GM19438 (cell line): ENCODE results near the gene MGAT3.

ENCODE experiments used
- ATAC-seq: cut with Tn5 transposase; IDR thresholded peaks from one replicate; pipeline ENCODE4 v1.9.1; 2021; ENCODE audit warnings: low read depth; ENCODE audit not compliant: unreplicated experiment

Gene MGAT3

DNA sequence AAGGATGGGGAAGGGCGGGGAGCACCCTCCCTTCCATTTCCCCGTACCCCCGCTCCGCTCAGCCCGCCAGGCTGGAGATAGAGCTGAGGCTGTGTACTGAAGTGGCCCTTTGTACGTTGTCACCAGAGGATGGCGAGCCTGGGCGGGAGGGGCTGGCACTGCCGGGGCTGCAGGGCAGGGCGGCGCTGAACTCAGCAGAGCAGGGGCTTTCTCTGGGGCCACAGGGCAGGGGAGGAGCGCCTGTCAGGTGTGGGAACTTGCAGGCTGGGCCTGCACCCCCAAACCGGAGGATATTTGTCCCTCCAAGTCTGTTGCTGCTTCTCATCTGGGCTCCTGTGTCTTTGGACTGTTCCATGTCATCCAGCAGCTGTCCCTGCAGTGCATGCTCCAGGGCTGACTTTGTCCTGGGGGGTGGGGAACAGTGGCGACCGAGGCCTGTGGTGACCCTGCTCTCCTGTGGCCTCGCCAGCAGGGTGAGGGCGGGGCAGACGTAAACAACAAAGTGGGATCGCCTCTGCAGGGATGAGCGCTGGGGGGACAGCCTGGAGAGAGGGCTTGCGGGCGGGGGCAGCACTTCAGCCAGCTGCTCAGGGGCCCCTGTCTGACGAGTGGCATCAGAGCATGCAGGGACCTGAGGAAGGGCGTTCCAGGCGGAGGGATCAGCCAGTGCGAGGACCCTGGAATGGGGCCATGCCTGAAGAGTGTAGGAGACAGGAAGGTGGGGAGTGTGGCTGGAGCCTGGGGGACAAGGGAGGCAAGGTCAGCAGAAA is 13.1 kb downstream of the MGAT3 start:
- no peak for ATAC-seq

- ATAC-seq = no peak
Observed at GRCh38 chr22:39470451-39471291, 13.9 kb downstream of the MGAT3 start.

- ATAC-seq = peak; percentile 55
Observed at GRCh38 chr22:39471381-39472141, 14.7 kb downstream of the MGAT3 start.

- ATAC-seq = no peak
Observed at GRCh38 chr22:39472570-39473556, 16.1 kb downstream of the MGAT3 start.

- no peak for ATAC-seq
Observed at GRCh38 chr22:39473851-39474250, 17.0 kb downstream of the MGAT3 start.

- no peak for ATAC-seq
Observed at GRCh38 chr22:39474351-39475111, 17.7 kb downstream of the MGAT3 start.

- no peak for ATAC-seq
Observed at GRCh38 chr22:39475337-39475736, 18.5 kb downstream of the MGAT3 start.

- ATAC-seq = no peak
Observed at GRCh38 chr22:39475902-39476301, 19.1 kb downstream of the MGAT3 start.

DNA sequence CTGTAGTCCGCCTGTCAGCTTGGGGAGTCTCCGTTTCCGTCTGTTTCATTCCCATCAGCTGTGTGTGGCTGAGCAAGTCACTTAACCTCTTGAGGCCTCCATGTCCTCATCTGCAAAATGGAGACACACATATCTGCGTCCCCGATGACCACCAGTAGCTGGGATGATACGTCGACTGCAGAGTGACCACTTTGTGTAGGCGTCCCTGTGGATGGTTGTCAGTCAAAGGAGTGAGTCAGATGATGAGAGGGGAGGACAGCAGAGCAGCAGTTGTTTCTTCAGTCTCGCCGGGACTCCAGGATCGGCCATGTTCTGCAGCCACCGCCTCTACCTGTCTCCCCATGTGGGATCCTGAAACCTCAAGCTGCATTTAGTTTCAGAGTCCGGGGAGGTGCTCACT is 19.9 kb downstream of the MGAT3 start:
- ATAC-seq = no peak

DNA sequence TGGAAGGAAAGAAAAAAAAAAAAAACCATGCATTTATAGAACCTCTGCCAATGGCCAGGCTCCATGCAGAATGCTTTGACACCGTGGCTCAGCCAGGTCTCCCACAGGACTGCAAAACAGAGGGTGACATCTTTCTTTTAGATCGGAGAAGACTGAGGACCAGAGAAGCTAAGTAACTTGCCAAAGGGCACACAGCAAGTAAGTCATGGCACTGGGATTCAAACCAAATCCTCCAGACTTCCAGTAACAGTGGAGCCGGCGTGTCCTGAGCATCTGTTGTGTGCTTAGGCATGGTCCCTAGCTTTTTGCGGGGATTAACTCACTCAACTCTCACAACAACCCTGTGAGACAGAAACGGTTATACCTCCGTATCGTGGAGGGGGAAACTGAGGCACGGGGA is 20.7 kb downstream of the MGAT3 start:
- no peak for ATAC-seq

GRCh38 chr22:39478441-39478850 is 21.6 kb downstream of the MGAT3 start:
- ATAC-seq = no peak

- ATAC-seq = no peak
Observed at GRCh38 chr22:39479254-39479653, 22.4 kb downstream of the MGAT3 start.

DNA sequence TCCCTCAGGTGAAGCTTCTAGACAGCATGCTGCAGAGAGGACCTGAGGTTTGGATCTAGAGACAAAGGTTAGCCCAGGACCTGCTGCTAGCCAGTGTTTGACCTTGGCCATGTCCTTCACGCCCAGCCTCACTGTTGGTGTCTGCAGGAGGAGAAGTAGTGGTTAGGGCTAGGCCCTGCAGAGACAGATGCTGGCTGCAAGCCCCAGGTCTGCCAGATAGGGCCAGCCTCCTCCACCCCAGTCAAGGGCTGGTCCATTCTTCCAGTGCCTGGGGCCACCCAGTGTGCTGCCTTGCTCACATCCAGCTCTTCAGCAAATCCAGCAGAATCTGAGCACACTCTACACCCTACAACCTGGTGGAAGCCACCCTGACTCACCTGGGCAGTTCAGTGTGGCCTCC is 23.7 kb downstream of the MGAT3 start:
- no peak for ATAC-seq

- no peak for ATAC-seq
Observed at GRCh38 chr22:39481054-39481453, 24.2 kb downstream of the MGAT3 start.

- ATAC-seq = no peak
Observed at GRCh38 chr22:39481595-39481994, 24.8 kb downstream of the MGAT3 start.

DNA sequence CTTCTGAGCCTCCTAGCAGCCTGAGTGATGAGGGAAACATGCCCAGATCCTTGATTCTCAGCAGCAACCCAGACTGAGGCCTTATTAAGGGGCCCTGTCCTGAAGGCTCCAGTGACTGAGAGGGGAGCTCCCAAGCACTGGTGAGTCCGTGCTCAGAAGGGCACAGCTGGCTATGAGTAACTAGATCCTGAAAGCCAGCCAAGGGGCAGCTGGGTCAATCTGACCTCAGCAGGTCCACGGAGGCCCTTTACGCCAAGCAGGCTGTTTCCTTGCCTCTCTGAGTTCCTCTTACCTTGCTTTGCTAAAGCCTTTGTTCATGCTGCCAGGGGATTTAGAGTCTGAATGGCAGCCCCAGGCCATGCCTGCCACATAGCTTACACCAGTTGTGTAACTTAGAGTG is 26.0 kb downstream of the MGAT3 start:
- no peak for ATAC-seq

DNA sequence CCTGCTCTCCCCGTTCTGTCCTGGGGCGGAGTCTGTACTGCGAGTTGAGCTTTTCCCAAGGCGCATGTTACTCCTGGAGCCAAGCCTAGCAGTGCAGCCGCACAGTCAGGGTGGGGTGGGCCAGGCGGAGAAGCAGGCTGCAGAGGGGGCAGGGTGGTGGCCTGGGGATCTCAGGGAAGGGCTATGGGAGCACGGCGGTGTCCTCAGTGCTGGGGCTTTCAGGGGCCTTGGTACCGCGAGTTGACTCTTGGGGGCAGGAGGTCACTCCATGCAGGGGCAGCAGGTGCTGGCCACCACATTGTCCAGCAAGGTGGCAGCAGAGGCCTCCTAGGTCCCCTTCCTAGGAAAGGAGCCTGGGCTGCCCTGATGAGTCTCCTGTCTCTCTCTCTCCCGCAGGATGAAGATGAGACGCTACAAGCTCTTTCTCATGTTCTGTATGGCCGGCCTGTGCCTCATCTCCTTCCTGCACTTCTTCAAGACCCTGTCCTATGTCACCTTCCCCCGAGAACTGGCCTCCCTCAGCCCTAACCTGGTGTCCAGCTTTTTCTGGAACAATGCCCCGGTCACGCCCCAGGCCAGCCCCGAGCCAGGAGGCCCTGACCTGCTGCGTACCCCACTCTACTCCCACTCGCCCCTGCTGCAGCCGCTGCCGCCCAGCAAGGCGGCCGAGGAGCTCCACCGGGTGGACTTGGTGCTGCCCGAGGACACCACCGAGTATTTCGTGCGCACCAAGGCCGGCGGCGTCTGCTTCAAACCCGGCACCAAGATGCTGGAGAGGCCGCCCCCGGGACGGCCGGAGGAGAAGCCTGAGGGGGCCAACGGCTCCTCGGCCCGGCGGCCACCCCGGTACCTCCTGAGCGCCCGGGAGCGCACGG is 30.4 kb downstream of the MGAT3 start:
- ATAC-seq = no peak

DNA sequence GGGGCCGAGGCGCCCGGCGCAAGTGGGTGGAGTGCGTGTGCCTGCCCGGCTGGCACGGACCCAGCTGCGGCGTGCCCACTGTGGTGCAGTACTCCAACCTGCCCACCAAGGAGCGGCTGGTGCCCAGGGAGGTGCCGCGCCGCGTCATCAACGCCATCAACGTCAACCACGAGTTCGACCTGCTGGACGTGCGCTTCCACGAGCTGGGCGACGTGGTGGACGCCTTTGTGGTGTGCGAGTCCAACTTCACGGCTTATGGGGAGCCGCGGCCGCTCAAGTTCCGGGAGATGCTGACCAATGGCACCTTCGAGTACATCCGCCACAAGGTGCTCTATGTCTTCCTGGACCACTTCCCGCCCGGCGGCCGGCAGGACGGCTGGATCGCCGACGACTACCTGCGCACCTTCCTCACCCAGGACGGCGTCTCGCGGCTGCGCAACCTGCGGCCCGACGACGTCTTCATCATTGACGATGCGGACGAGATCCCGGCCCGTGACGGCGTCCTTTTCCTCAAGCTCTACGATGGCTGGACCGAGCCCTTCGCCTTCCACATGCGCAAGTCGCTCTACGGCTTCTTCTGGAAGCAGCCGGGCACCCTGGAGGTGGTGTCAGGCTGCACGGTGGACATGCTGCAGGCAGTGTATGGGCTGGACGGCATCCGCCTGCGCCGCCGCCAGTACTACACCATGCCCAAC is 31.2 kb downstream of the MGAT3 start:
- no peak for ATAC-seq
